Sigmoid colon (tissue), 7 donors: ENCODE results near the gene TCERG1L. TPM values are rescaled to one million over a fixed set of nuclear protein-coding genes. Genes with fewer than 3 reads are reported as not detected.

Experiments used
- DNase-seq: peaks from one replicate; pipeline ENCODE4 v3.0.0-alpha.2; 2019
- H3K27ac ChIP-seq, 4 donors: fragments of 200-600 bp; sonication (generic); one replicate each; pipeline ENCODE4 v1.5.1; 2016 to 2019; ENCODE audit warnings: mild to moderate bottlenecking in 1 of 4
- H3K27me3 ChIP-seq, 3 donors: fragments of 200-600 bp; sonication (generic); one replicate each; pipeline ENCODE4 v1.5.1; 2019; ENCODE audit warnings: mild to moderate bottlenecking in 1 of 3
- H3K36me3 ChIP-seq, 4 donors: fragments of 200-600 bp; sonication (generic); one replicate each; pipeline ENCODE4 v1.5.1; 2016 to 2019
- H3K4me1 ChIP-seq, 4 donors: fragments of 200-600 bp; sonication (generic); one replicate each; pipeline ENCODE4 v1.5.1; 2017 to 2019
- H3K4me3 ChIP-seq, 4 donors: fragments of 200-600 bp; sonication (generic); one replicate each; pipeline ENCODE4 v1.5.1; 2017 to 2019; ENCODE audit warnings: mild to moderate bottlenecking in 2 of 4, moderate library complexity in 1 of 4
- H3K9me3 ChIP-seq, 4 donors: fragments of 200-600 bp in 3 of 4; sonication (generic) in 3 of 4; one replicate each; pipeline versions ENCODE4 v1.5.1 to v1.6.1; 2013 to 2019
- EP300 ChIP-seq, 4 donors: sonication (generic); formaldehyde crosslinking; IDR thresholded peaks; one replicate each; pipeline ENCODE4 v1.6.1; 2017; ENCODE audit warnings: antibody characterized with exemption in 4 of 4
- POLR2A ChIP-seq, 2 donors: fragments of 450-650 bp; IDR thresholded peaks; one replicate each; pipeline ENCODE4 v1.6.1; 2016; ENCODE audit warnings: antibody characterized with exemption in 2 of 2, mild to moderate bottlenecking in 2 of 2, moderate library complexity in 2 of 2
- POLR2AphosphoS5 ChIP-seq, 4 donors: sonication (generic); formaldehyde crosslinking; IDR thresholded peaks; one replicate each; pipeline ENCODE4 v1.6.1; 2017; ENCODE audit warnings: antibody characterized with exemption in 4 of 4
- WGBS, 2 donors: extraction: QIAGEN DNeasy Blood & Tissue Kit; methylation state at CpG; one replicate each; pipeline ENCODE4 v1.1.7; 2013; 5-methylcytosine and 5-hydroxymethylcytosine counted together
- intact Hi-C: fragments of 100-400 bp; cut with DNase I; formaldehyde crosslinking; loops from one replicate; pipeline ENCODE4 v1.15.1; 2023
- polyA plus RNA-seq, 3 donors: library from polyadenylated mRNA; stranded (reverse); fragments of 200-250 nt; gene quantifications; one replicate each; pipeline ENCODE4 v1.2.3, GENCODE V29; 2013
- total RNA-seq, 4 donors: library from RNA; depleted of rRNA; stranded (reverse); fragments of >200 nt; gene quantifications; one replicate each; pipeline ENCODE4 v1.1.0, GENCODE V29; 2016
- TF ChIP-seq, protein P1 (sequence below), 4 experiments: fragments of 450-650 bp in 3 of 4; fragments of 200-600 bp in 1 of 4; IDR thresholded peaks; one replicate each; pipeline ENCODE4 v1.5.1; 2016 to 2019; ENCODE audit warnings: antibody characterized with exemption in 4 of 4, mild to moderate bottlenecking in 3 of 4, moderate library complexity in 2 of 4
- donor health status: healthy with polysubstance abuse.
- donor health status: Bipolar disorder and iron deficiency.
- donor health status: healthy.

TCERG1L gene
- total and polyA plus RNA-seq, 7 donors, result under 0.01 to 0.55 (median 0.10) TPM; not detected in 4

DNA sequence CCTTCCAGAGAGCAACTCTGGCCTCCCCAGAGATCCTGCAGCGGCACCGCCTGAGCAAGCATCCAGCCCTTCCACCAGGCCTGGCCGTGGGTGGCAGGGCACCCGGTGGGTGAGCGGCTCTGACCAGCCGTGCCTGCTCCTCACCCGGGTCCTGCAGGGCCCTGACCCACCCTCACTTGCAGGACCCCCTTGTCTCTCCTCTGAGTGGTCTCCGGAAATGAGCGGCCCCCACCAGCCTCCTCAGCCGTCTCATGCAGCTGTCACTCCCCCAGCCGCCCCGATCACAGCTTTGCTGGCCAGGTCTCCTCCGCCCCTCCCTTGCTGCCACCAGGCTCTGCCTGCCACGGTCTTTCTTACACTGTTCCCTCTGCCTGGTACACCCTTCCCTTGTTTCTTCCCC lies 218.2 kb downstream of the TCERG1L start:
- Histone ChIP-seq H3K9me3 (no peaks in the 10 kb centered on the region), H3K27ac (no peak overlapping the region), H3K36me3 (no peaks in the 10 kb centered on the region), H3K4me1 (no peaks in the 10 kb centered on the region), H3K27me3 (no peaks in the 10 kb centered on the region), H3K4me3 (no peak overlapping the region)
- TF ChIP-seq, protein P1, sequence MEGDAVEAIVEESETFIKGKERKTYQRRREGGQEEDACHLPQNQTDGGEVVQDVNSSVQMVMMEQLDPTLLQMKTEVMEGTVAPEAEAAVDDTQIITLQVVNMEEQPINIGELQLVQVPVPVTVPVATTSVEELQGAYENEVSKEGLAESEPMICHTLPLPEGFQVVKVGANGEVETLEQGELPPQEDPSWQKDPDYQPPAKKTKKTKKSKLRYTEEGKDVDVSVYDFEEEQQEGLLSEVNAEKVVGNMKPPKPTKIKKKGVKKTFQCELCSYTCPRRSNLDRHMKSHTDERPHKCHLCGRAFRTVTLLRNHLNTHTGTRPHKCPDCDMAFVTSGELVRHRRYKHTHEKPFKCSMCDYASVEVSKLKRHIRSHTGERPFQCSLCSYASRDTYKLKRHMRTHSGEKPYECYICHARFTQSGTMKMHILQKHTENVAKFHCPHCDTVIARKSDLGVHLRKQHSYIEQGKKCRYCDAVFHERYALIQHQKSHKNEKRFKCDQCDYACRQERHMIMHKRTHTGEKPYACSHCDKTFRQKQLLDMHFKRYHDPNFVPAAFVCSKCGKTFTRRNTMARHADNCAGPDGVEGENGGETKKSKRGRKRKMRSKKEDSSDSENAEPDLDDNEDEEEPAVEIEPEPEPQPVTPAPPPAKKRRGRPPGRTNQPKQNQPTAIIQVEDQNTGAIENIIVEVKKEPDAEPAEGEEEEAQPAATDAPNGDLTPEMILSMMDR (IDR thresholded peaks at IDR 0.05), result no peak
- no peak for TF ChIP-seq POLR2A (IDR thresholded peaks at IDR 0.05)
- TF ChIP-seq EP300 (IDR thresholded peaks at IDR 0.05), result no peak
- TF ChIP-seq POLR2AphosphoS5 (IDR thresholded peaks at IDR 0.05), result no peak
- DNase-seq, result no peak
- WGBS, 2 donors, result 92% methylated on average over 14 of the region's 14 CpGs
- intact Hi-C loops, result no loop called here

DNA sequence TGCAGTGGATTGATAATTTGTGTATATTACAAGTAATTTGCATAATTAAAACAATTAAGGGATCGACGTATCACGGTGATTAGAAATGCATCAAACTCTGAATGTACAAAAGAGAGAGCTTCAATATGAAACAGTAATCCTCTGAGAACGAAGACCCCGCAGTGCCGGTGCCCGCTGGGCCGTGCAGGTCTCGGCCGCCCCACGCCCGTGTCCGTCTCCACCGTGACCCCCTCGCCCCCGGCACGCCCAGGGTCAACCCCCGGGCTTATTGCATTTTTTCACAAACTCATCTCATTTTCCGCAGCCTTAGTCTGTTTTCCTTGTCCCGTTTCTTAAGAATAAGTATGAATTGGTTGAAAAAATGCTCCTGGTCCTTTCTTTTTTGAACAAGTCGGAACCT lies 218.6 kb downstream of the TCERG1L start:
- H3K9me3 ChIP-seq, result no peaks in the 10 kb centered on the region
- TF ChIP-seq POLR2A (IDR thresholded peaks at IDR 0.05), result no peak
- TF ChIP-seq, protein P1 (IDR thresholded peaks at IDR 0.05), result no peak
- no peak for TF ChIP-seq EP300 (IDR thresholded peaks at IDR 0.05)
- TF ChIP-seq POLR2AphosphoS5 (IDR thresholded peaks at IDR 0.05), result no peak
- no peaks in the 10 kb centered on the region for H3K36me3 ChIP-seq
- 91% methylated on average over 21 of the region's 21 CpGs for WGBS, 2 donors
- DNase-seq, result no peak
- H3K27me3 ChIP-seq, result no peaks in the 10 kb centered on the region
- no peak overlapping the region for H3K4me3 ChIP-seq
- H3K4me1 ChIP-seq, result no peaks in the 10 kb centered on the region
- intact Hi-C loops, result no loop called here
- no peak overlapping the region for H3K27ac ChIP-seq

DNA sequence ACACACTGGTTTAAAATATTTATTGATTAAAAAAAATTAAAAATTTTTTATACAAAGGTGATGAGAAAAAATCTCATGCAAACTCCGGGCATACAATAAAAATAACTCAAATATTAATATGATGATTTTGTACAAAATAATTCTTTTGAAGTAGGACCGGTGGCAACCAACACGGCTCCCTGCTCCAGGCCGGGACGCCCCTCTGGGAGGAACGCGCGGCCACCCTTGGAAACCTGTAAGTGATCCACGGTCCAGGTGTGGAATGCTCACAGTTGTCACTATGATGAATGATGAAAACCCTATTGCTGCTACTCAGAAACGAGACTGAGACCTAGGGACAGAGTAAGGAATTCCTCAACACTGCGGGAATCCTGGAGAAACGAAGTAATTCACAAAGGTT lies 219.1 kb downstream of the TCERG1L start:
- Histone ChIP-seq H3K27ac (no peak overlapping the region), H3K4me1 (no peaks in the 10 kb centered on the region), H3K36me3 (no peaks in the 10 kb centered on the region), H3K4me3 (no peak overlapping the region), H3K9me3 (no peaks in the 10 kb centered on the region), H3K27me3 (no peaks in the 10 kb centered on the region)
- TF ChIP-seq POLR2A (IDR thresholded peaks at IDR 0.05) (no peak), POLR2AphosphoS5 (IDR thresholded peaks at IDR 0.05) (no peak), EP300 (IDR thresholded peaks at IDR 0.05) (no peak)
- TF ChIP-seq, protein P1 (IDR thresholded peaks at IDR 0.05), result no peak
- WGBS, 2 donors, result 89 to 91% methylated on average over 12 of the region's 12 CpGs
- intact Hi-C loops, result no loop called here
- no peak for DNase-seq

DNA sequence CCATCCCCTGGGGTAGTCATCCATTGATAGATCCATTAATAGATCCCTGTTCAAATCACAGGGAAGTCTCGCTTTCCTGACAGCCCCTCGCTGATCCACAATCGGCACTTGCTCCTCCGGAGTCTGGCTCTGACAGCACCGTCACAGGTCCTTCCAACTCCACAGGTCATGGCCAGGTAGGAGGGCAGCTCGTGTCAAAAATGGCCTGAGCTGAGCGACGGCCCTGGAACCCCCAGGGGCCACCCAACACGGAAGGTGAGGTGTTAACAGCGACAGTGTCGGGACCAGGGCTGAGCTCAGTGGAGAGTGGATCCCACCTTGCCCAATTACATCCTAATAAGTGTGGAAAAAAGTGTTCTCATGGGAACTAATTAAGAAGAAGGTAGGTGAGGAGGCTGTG lies 219.8 kb downstream of the TCERG1L start:
- intact Hi-C loops, result no loop called here
- no peaks in the 10 kb centered on the region for H3K27me3 ChIP-seq
- no peaks in the 10 kb centered on the region for H3K9me3 ChIP-seq
- H3K4me3 ChIP-seq, result no peak overlapping the region
- 88 to 90% methylated on average over 11 of the region's 11 CpGs for WGBS, 2 donors
- TF ChIP-seq EP300 (IDR thresholded peaks at IDR 0.05) (no peak), POLR2AphosphoS5 (IDR thresholded peaks at IDR 0.05) (no peak), POLR2A (IDR thresholded peaks at IDR 0.05) (no peak)
- TF ChIP-seq, protein P1 (IDR thresholded peaks at IDR 0.05), result no peak
- H3K27ac ChIP-seq, result no peak overlapping the region
- no peak for DNase-seq
- no peaks in the 10 kb centered on the region for H3K4me1 ChIP-seq
- H3K36me3 ChIP-seq, result no peaks in the 10 kb centered on the region
